HepG2 (cell line): ENCODE measurements around the gene C12orf43. TPM values are rescaled to one million over a fixed set of nuclear protein-coding genes. Genes with fewer than 3 reads are reported as not detected.

Experiments used
- BATF2 ChIP-seq: sonication (generic); formaldehyde crosslinking; IDR thresholded peaks from 2 replicates; pipeline ENCODE4 v1.8.0; 2022; ENCODE audit warnings: mild to moderate bottlenecking, missing genetic modification reagents, moderate library complexity
- BHLHE40 ChIP-seq: IDR thresholded peaks from 2 replicates; pipeline ENCODE4 v1.6.1; 2011; ENCODE audit warnings: low read length, improper control_type of control experiment
- CCAR2 ChIP-seq: fragments of 200-400 bp; formaldehyde crosslinking; optimal IDR thresholded peaks from 2 replicates; pipeline ENCODE3; 2018; ENCODE audit warnings: low read depth, mild to moderate bottlenecking, low read length, moderate library complexity
- GATA4 ChIP-seq: sonication (generic); IDR thresholded peaks from 2 replicates; pipeline ENCODE4 v1.6.1; 2016; ENCODE audit warnings: antibody characterized with exemption, low read depth, borderline replicate concordance
- GATAD2A ChIP-seq: IDR thresholded peaks from 2 replicates; pipeline ENCODE4 v1.6.1; 2016
- HOXA9 ChIP-seq: sonication (generic); formaldehyde crosslinking; IDR thresholded peaks from 2 replicates; pipeline ENCODE4 v1.8.1; 2022; ENCODE audit warnings: missing genetic modification reagents, mild to moderate bottlenecking, moderate library complexity, borderline replicate concordance
- IKZF5 ChIP-seq: IDR thresholded peaks from 2 replicates; pipeline ENCODE4 v1.6.1; 2018; ENCODE audit warnings: missing genetic modification reagents, mild to moderate bottlenecking, missing compliant biosample characterization
- KLF12 ChIP-seq: sonication (generic); formaldehyde crosslinking; IDR thresholded peaks from 2 replicates; pipeline ENCODE4 v1.4.0; 2020; ENCODE audit warnings: missing genetic modification reagents, borderline replicate concordance
- LBX2 ChIP-seq: sonication (generic); formaldehyde crosslinking; IDR thresholded peaks from 2 replicates; pipeline ENCODE4 v1.5.0; 2020; ENCODE audit warnings: missing genetic modification reagents, mild to moderate bottlenecking, borderline replicate concordance
- MEIS2 ChIP-seq: sonication (generic); formaldehyde crosslinking; IDR thresholded peaks from 2 replicates; pipeline ENCODE4 v1.9.0; 2021; ENCODE audit warnings: mild to moderate bottlenecking, missing genetic modification reagents
- NR2F2 ChIP-seq: IDR thresholded peaks from 2 replicates; pipeline ENCODE4 v1.6.1; 2012; ENCODE audit warnings: low read depth, inconsistent platforms, borderline replicate concordance
- PRDM4 ChIP-seq: sonication (generic); formaldehyde crosslinking; IDR thresholded peaks from 2 replicates; pipeline ENCODE4 v1.9.0; 2021; ENCODE audit warnings: missing genetic modification reagents, borderline replicate concordance
- SCMH1 ChIP-seq: sonication (generic); formaldehyde crosslinking; IDR thresholded peaks from 2 replicates; pipeline ENCODE4 v1.9.0; 2021; ENCODE audit warnings: missing genetic modification reagents, mild to moderate bottlenecking, borderline replicate concordance
- USF2 ChIP-seq, 2 experiments: sonication (generic) in 1 of 2; formaldehyde crosslinking in 1 of 2; IDR thresholded peaks; 2 replicates each; pipeline versions ENCODE4 v1.5.1 to v1.6.1; 2011 to 2020; ENCODE audit warnings: borderline replicate concordance in 1 of 2, low read depth in 1 of 2, low read length in 1 of 2, mild to moderate bottlenecking in 1 of 2, missing genetic modification reagents in 1 of 2, moderate library complexity in 1 of 2
- ZFP37 ChIP-seq: sonication (generic); formaldehyde crosslinking; IDR thresholded peaks from 2 replicates; pipeline ENCODE4 v1.4.0; 2020; ENCODE audit warnings: missing genetic modification reagents, borderline replicate concordance
- ZNF20 ChIP-seq: sonication (generic); formaldehyde crosslinking; IDR thresholded peaks from 2 replicates; pipeline ENCODE4 v1.4.0; 2020; ENCODE audit warnings: mild to moderate bottlenecking, moderate library complexity, missing genetic modification reagents
- ZNF280B ChIP-seq: sonication (generic); formaldehyde crosslinking; IDR thresholded peaks from 2 replicates; pipeline ENCODE4 v1.5.0; 2020; ENCODE audit warnings: missing genetic modification reagents, mild to moderate bottlenecking, borderline replicate concordance
- ZNF337 ChIP-seq: sonication (generic); formaldehyde crosslinking; IDR thresholded peaks from 2 replicates; pipeline ENCODE4 v1.5.1; 2020; ENCODE audit warnings: missing genetic modification reagents, low read depth, mild to moderate bottlenecking, borderline replicate concordance
- polyA plus RNA-seq, 8 experiments: library from polyadenylated mRNA; depleted of rRNA in 3 of 8; stranded (reverse) in 7 of 8; unstranded in 1 of 8; fragments of >200 nt; fragmentation: Illumina TruSeq in 4 of 8; extraction: Trizol in 4 of 8; gene quantifications; 2 replicates each; pipeline versions ENCODE4 v1.2.1 to v1.2.3, GENCODE V29; 2011 to 2016; ENCODE audit warnings: low read depth in 4 of 8, missing spikeins in 1 of 8, mixed read lengths in 1 of 8; ENCODE audit not compliant: insufficient read depth in 1 of 8
- total RNA-seq, 5 experiments: library from RNA; depleted of rRNA; stranded (reverse); fragments of >200 nt; fragmentation: Illumina TruSeq; extraction: Trizol; gene quantifications; 2 replicates each; pipeline ENCODE4 v1.2.3, GENCODE V29; 2016; ENCODE audit warnings: low read depth in 1 of 5

The C12orf43 gene
- total and polyA plus RNA-seq, 2 of the 13 experiments (the other 11 are each of a cell fraction or from before 2014, with no cell fraction given): 7.9 to 11.1 TPM

GRCh38 chr12:121015825-121016766, at the start of gene C12orf43 (continued):
- TF ChIP-seq BHLHE40 (peak; percentile 46; the same call in 1 of the 2 replicates), HOXA9 (CRISPR knock-in tag) (no peak), BATF2 (CRISPR knock-in tag) (no peak), GATA4 (no peak), NR2F2 (no peak), IKZF5 (peak; percentile 50; the same call in 1 of the 2 replicates), ZNF20 (no peak), ZFP37 (CRISPR knock-in tag) (no peak), GATAD2A (CRISPR knock-in tag) (peak; percentile 38; the same call in 1 of the 2 replicates), LBX2 (CRISPR knock-in tag) (0 out of 2 replicates have a peak, but pooled peaks have one; percentile 58), PRDM4 (CRISPR knock-in tag) (no peak), USF2 (IDR thresholded peaks at IDR 0.05; ENCODE audit: low read depth, low read length) (no peak; the same call in 1 of the 2 replicates), USF2 (CRISPR knock-in tag; IDR thresholded peaks at IDR 0.05; ENCODE audit: borderline replicate concordance) (peak; percentile 55; the same call in 1 of the 2 replicates), MEIS2 (CRISPR knock-in tag) (no peak), ZNF280B (peak; percentile 89; the same call in 1 of the 2 replicates), ZNF337 (CRISPR knock-in tag) (no peak), KLF12 (no peak), SCMH1 (CRISPR knock-in tag) (no peak), CCAR2 (no peak)
